GM23248 (cell line): ENCODE data around the gene ERVMER34-1. TPM values are rescaled to one million over a fixed set of nuclear protein-coding genes. Genes with fewer than 3 reads are reported as not detected.

Experiments
- DNase-seq: peaks from one replicate; pipeline ENCODE4 v3.0.0-alpha.2; 2015
- H2AFZ ChIP-seq: fragments of 200-600 bp; sonication (generic); 2 replicates; pipeline ENCODE4 v1.6.1; 2016; ENCODE audit warnings: antibody characterized with exemption
- H3F3A ChIP-seq: fragments of 200-600 bp; sonication (generic); 2 replicates; pipeline ENCODE4 v1.6.1; 2016; ENCODE audit warnings: mild to moderate bottlenecking, antibody characterized with exemption, mixed run types; ENCODE audit not compliant: insufficient read depth
- H3K27ac ChIP-seq: fragments of 200-600 bp; sonication (generic); 2 replicates; pipeline ENCODE4 v1.5.1; 2016; ENCODE audit warnings: mild to moderate bottlenecking
- H3K27me3 ChIP-seq: fragments of 200-600 bp; sonication (generic); replicated peaks from 2 replicates; pipeline ENCODE4 v1.6.1; 2016; ENCODE audit warnings: mild to moderate bottlenecking; ENCODE audit not compliant: insufficient read depth
- H3K36me3 ChIP-seq: fragments of 200-600 bp; sonication (generic); 2 replicates; pipeline ENCODE4 v1.6.1; 2016; ENCODE audit warnings: low read depth, mild to moderate bottlenecking
- H3K4me1 ChIP-seq: fragments of 200-600 bp; sonication (generic); 2 replicates; pipeline ENCODE4 v1.6.1; 2016; ENCODE audit warnings: mild to moderate bottlenecking; ENCODE audit not compliant: insufficient read depth
- H3K4me2 ChIP-seq: fragments of 200-600 bp; sonication (generic); one replicate; pipeline ENCODE4 v1.6.1; 2016; ENCODE audit warnings: mild to moderate bottlenecking; ENCODE audit not compliant: unreplicated experiment
- H3K4me3 ChIP-seq: fragments of 200-600 bp; sonication (generic); 2 replicates; pipeline ENCODE4 v1.5.1; 2016; ENCODE audit warnings: mild to moderate bottlenecking
- H3K79me2 ChIP-seq: fragments of 200-600 bp; sonication (generic); 2 replicates; pipeline ENCODE4 v1.6.1; 2016; ENCODE audit warnings: mild to moderate bottlenecking; ENCODE audit not compliant: insufficient read depth
- H3K9ac ChIP-seq: fragments of 200-600 bp; sonication (generic); 2 replicates; pipeline ENCODE4 v1.6.1; 2016; ENCODE audit warnings: mild to moderate bottlenecking
- H3K9me2 ChIP-seq: fragments of 200-600 bp; sonication (generic); 2 replicates; pipeline ENCODE4 v1.6.1; 2016; ENCODE audit warnings: mixed run types, mild to moderate bottlenecking, moderate library complexity; ENCODE audit not compliant: insufficient read depth
- H3K9me3 ChIP-seq: fragments of 200-600 bp; sonication (generic); one replicate; pipeline ENCODE4 v1.6.1; 2017; ENCODE audit warnings: low read depth
- H4K20me1 ChIP-seq: fragments of 200-600 bp; sonication (generic); 2 replicates; pipeline ENCODE4 v1.6.0; 2016; ENCODE audit not compliant: insufficient read depth
- EZH2 ChIP-seq: fragments of 200-600 bp; sonication (generic); IDR thresholded peaks from 2 replicates; pipeline ENCODE4 v1.6.1; 2018; ENCODE audit warnings: antibody characterized with exemption, mild to moderate bottlenecking; ENCODE audit not compliant: insufficient read depth, poor library complexity, severe bottlenecking
- EZH2phosphoT487 ChIP-seq: fragments of 200-600 bp; sonication (generic); IDR thresholded peaks from 2 replicates; pipeline ENCODE4 v1.6.1; 2018; ENCODE audit warnings: antibody characterized with exemption, moderate library complexity, mild to moderate bottlenecking, low read depth; ENCODE audit not compliant: insufficient read depth
- WGBS, 2 experiments: methylation state at CpG; one replicate each; pipeline ENCODE4 v1.1.6; 2015 to 2017; ENCODE audit warnings: low lambda C conversion rate in 2 of 2, low coverage in 1 of 2; ENCODE audit errors: missing lambda C conversion rate in 2 of 2; 5-methylcytosine and 5-hydroxymethylcytosine counted together
- in situ Hi-C: fragments of 300-500 bp; cut with MboI; formaldehyde crosslinking; loops from 2 replicates; pipeline ENCODE4 v1.15.0; 2020
- polyA plus RNA-seq: library from polyadenylated mRNA; unstranded; fragments of >200 nt; fragmentation: Nextera tagmentation; extraction: Ambion mirVana; gene quantifications from 2 replicates; pipeline ENCODE4 v1.2.1, GENCODE V29; 2016
- total RNA-seq: library from RNA; depleted of rRNA; stranded (reverse); fragments of >200 nt; shearing (Covaris generic); gene quantifications from 2 replicates; pipeline ENCODE4 v1.2.3, GENCODE V29; 2014

ERVMER34-1 gene
- total and polyA plus RNA-seq, 2 experiments from 2014 or later: not detected

GRCh38 chr4:52748432-52748831 is 2.8 kb downstream of the ERVMER34-1 start:
- no peaks in the 10 kb centered on the region for H3K9me2 ChIP-seq

DNA sequence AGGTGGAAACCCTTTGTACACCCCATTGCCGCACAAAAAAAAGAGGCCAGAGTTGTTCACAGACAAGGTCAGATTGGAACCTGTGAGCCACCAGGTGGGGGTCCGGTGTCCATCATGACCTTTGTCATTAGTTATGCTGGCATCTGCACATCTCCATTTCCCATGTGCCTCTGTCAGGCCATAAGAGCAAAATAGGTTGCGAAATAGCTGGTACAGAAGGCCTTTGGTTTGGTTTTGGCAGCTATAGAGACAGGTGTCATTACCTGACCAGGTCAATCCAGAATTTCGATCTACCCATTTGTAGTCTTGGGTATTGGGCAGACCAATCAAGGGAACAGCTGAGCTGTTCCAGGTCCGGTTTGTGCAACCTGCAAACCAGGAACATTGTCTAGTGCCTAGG is 6.6 kb downstream of the ERVMER34-1 start:
- H3K27ac ChIP-seq: no peak overlapping the region
- H3K4me2 ChIP-seq: no peak overlapping the region
- no peaks in the 10 kb centered on the region for H3K9me2 ChIP-seq
- H3K9ac ChIP-seq: no peak overlapping the region
- WGBS, 2 experiments: 69 to 74% methylated on average over 5 of the region's 5 CpGs
- TF ChIP-seq EZH2phosphoT487: no peak
- TF ChIP-seq EZH2: no peak
- H3F3A ChIP-seq: no peaks in the 10 kb centered on the region
- H3K9me3 ChIP-seq: no peaks in the 10 kb centered on the region
- H3K27me3 ChIP-seq: no peaks in the 10 kb centered on the region; the same call in 1 of the 2 replicates
- H3K79me2 ChIP-seq: no peaks in the 10 kb centered on the region
- H4K20me1 ChIP-seq: no peaks in the 10 kb centered on the region
- H2AFZ ChIP-seq: no peak overlapping the region
- H3K4me1 ChIP-seq: no peaks in the 10 kb centered on the region
- DNase-seq: no peak
- no peak overlapping the region for H3K4me3 ChIP-seq
- in situ Hi-C loops: no loop called here
- no peaks in the 10 kb centered on the region for H3K36me3 ChIP-seq

More at GRCh38 chr4:52748432-52748831, 2.8 kb downstream of the ERVMER34-1 start:
- Histone ChIP-seq H3K4me1 (no peaks in the 10 kb centered on the region), H3K79me2 (no peaks in the 10 kb centered on the region), H3K4me2 (no peak overlapping the region), H3K27me3 (peaks cover 28% of the 10 kb centered on the region), H3K27ac (no peak overlapping the region), H3K9me3 (no peaks in the 10 kb centered on the region), H3K4me3 (no peak overlapping the region), H4K20me1 (no peaks in the 10 kb centered on the region), H3K9ac (no peak overlapping the region), H3K36me3 (no peaks in the 10 kb centered on the region), H2AFZ (no peak overlapping the region), H3F3A (no peaks in the 10 kb centered on the region)
- no peak for DNase-seq
- WGBS, 2 experiments: 91 to 96% methylated on average over 6 of the region's 6 CpGs
- TF ChIP-seq EZH2phosphoT487 (no peak), EZH2 (no peak)
- in situ Hi-C loops: no loop called here

DNA sequence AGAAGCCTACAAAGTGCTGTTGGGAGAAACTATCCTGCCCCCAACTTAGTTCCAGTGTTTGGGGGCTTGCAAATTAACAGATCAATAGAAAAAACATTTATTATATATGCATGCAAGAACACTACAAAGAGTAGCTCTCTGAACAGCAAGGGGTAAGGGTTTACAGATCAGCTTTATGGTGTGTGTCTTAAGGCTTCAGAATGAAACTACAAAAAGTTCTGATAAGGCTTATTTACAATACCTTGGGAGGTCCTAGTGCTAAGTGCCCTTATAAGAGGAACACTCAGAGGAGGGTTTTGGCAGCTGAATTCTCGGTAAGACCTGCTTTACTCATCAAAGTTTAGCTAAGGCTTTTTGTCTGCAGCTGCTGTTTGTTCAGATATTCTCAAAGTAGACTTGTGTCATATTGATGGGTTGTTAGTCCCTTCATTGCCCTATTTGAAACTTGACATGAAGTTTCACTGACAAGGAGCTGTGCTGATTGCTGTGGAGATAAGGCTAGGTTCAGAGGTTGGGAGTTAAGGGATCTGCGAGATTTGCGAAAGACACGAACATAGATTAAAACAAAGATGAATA is 7.7 kb downstream of the ERVMER34-1 start:
- no peaks in the 10 kb centered on the region for H3F3A ChIP-seq
- WGBS, 2 experiments: 78 to 81% methylated on average over 4 of the region's 4 CpGs
- no peak overlapping the region for H3K4me3 ChIP-seq
- no peaks in the 10 kb centered on the region for H3K4me1 ChIP-seq
- H3K9ac ChIP-seq: no peak overlapping the region
- H3K9me2 ChIP-seq: no peaks in the 10 kb centered on the region
- no peak for DNase-seq
- in situ Hi-C loops: no loop called here
- H3K36me3 ChIP-seq: no peaks in the 10 kb centered on the region
- no peaks in the 10 kb centered on the region for H3K79me2 ChIP-seq
- H3K27ac ChIP-seq: no peak overlapping the region
- no peak overlapping the region for H3K4me2 ChIP-seq
- H4K20me1 ChIP-seq: no peaks in the 10 kb centered on the region
- no peaks in the 10 kb centered on the region for H3K27me3 ChIP-seq
- TF ChIP-seq EZH2 (no peak), EZH2phosphoT487 (no peak)
- no peak overlapping the region for H2AFZ ChIP-seq
- no peaks in the 10 kb centered on the region for H3K9me3 ChIP-seq

GRCh38 chr4:52729586-52729985 is 21.6 kb downstream of the ERVMER34-1 start:
- in situ Hi-C loops: no loop called here
- H3K4me2 ChIP-seq: no peak overlapping the region

More at GRCh38 chr4:52729586-52729985, 21.6 kb downstream of the ERVMER34-1 start:
- Histone ChIP-seq H3K27ac (no peak overlapping the region), H3K9ac (no peak overlapping the region), H3F3A (no peaks in the 10 kb centered on the region), H3K79me2 (no peaks in the 10 kb centered on the region), H3K4me1 (no peaks in the 10 kb centered on the region), H3K9me2 (no peaks in the 10 kb centered on the region), H3K9me3 (no peaks in the 10 kb centered on the region), H2AFZ (no peak overlapping the region), H3K36me3 (no peaks in the 10 kb centered on the region), H3K27me3 (no peaks in the 10 kb centered on the region), H3K4me3 (no peak overlapping the region), H4K20me1 (no peaks in the 10 kb centered on the region)
- DNase-seq: no peak
- TF ChIP-seq EZH2 (no peak), EZH2phosphoT487 (no peak)
